RPMI7951 (cell line): ENCODE data around the gene ZNF581. TPM values are rescaled to one million over a fixed set of nuclear protein-coding genes. Genes with fewer than 3 reads are reported as not detected.

Source experiments
- DNase-seq: peaks from one replicate; pipeline ENCODE4 v3.0.0-alpha.2; 2012; ENCODE audit warnings: low read depth
- total RNA-seq: library from RNA; depleted of rRNA; stranded (reverse); fragments of >200 nt; shearing (Covaris generic); gene quantifications from 2 replicates; pipeline ENCODE4 v1.2.3, GENCODE V29; 2014

The ZNF581 gene
- total RNA-seq, 1 experiment from 2014 or later = 13.7 TPM

DNA sequence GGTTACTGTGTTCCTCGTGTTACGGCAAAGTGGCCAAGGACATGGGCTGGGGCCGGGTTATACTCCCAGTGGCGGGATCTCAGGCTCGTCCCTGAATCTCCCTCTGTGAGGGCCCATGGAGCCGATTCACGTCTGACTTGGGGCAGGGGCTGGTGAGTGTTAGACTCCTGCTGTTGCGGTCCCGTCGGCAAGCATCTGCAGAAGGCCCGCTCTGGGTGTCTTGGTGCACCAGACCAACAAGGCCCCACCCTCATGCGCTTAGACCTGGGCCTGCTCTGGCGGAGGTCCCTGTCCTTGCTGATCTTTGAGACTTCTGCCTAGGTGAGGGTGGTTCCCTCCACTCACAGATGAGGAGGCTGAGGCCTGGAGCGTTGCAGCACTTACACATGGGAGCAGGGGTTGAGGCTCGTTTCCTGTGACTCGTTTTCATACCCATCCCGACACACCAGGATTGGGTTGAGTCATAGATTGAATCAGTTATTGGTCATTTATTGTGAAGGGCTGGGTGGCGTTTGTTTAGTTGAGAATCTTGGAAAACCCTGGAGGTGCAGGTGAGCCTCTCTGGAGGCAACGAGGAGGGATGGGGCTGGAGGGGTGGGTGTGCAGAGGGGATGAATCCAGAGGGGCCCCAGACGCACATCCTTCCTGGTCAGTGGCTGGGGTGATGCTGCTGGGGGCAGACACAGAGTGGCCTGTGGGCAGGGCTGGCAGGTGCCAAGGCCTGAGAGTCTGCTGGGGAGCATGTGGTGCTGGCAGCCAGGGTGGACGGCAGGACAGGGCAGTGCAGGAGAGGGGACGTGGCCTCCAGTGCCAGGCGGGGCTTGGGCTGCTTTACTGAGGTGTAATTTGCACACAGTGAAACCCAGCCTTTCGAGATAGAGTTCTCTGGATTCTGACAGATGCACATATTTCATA is 36.2 kb downstream of the ZNF581 start:
- DNase-seq = no peak

DNA sequence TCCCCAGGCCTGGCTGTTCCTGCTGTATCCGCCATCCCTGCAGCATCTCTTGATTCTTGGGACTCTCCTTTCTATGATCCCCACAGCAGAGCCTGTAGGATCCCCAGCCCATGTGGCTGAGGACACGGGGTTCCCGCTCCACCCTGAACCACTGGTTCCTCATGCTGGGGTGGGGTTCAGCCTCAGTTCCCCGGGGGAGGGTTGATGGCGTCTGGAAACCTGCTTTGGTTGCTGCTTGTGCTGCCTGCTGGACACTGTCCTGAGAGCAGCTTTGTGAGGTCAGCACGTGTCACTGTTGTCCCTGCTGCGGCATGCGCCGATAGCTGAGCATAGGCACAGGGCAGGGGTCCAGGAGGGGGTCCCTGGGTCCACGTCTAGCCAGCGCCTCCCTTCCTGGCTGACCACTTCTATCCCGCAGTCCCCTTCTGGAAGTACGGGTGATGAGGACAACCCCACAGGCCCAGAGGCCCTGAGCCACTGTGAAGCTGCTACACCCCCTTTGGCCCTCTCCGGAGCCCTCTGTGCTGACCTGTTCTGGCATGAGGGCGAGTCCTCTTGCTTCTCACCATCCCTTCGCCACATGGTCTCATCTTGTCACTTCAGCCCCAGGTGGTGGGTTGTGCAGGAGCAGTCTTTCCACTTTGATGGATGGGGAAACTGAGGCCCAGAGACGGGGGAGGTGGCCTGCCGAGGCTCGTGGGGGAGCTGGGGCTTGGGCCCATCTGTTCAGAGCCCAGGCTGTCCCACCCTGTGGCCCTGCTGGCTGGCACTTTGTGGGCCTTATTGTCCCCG is 37.1 kb downstream of the ZNF581 start:
- no peak for DNase-seq

DNA sequence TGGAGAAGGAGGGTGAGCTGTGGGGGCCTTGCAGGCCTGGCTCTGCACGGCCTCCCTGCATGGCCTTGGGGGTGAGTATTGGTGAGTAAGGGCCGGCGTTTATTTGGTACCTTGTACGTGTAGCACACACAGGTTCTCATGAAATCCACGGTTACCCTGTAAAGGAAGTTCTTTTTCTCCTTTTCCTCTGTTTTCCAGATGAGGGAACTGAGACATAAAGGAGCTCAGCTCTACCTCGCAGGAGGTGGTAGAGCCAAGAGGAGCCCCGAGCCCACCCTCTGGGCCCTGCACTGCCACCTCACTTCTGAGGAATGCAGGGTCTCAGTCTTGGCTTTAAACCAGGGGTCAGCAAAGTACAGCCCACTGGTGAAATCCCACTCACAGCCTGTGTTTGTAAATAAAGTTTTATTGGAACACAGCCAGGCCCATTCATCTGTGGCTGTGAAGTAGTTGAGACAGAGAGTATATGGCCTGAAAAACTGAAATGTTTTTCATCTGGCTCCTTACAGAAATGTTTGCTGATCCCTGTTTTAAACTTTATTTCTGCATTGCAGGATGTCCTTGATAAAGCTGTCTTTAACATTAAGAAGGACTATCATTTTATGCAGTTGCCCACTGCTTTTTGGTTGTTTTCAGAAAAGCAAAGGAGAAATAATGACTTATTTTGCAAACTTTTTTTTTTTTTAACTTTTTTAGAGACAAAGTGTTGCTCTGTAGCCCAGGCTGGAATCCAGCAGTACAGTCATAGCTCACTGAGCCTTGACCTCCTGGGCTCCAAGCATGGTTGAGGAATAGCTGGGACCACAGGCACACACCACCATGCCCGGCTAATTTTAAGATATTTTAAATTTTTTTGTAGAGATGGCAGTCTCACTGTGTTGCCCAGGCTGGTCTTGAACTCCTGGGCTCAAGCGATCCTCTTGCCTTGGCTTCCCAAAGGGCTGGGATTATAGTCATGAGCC is 38.0 kb downstream of the ZNF581 start:
- no peak for DNase-seq

DNA sequence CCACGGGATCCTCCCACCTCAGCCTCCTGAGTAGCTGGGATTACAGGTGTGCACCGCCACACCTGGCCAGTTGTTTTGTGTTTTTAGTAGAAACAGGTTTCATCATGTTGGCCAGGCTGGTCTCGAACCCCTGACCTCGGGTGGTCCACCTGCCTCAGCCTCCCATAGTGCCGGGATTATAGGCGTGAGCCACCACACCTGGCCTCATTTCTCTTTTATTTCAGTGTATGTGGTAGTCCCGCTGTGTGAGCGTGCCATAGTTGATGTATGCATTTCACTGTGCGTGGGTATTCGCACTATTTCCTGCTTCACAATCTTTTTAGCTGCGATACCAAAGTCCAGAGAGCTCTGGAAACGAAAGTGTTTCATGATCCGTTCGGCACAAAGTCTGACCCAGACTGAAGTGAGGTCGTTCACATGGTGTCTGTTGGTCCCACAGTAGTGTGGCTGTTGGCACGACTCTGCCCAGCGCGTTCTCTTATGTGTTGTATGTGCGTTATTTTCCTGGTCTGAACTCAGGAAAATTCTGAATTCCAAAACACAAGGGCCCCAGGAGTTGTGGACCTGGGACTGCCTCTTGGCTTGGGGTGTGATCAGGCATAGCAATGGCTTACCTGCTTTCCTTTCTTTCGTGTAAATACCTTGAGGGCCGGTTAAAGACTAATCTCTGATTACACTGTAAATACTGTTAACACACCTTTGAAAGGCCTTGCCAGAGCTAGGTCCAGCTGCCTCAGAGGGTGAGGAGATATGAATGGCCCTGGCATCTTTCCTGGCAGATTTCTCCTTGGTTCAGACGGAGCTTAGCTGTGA is 40.2 kb downstream of the ZNF581 start:
- no peak for DNase-seq

DNA sequence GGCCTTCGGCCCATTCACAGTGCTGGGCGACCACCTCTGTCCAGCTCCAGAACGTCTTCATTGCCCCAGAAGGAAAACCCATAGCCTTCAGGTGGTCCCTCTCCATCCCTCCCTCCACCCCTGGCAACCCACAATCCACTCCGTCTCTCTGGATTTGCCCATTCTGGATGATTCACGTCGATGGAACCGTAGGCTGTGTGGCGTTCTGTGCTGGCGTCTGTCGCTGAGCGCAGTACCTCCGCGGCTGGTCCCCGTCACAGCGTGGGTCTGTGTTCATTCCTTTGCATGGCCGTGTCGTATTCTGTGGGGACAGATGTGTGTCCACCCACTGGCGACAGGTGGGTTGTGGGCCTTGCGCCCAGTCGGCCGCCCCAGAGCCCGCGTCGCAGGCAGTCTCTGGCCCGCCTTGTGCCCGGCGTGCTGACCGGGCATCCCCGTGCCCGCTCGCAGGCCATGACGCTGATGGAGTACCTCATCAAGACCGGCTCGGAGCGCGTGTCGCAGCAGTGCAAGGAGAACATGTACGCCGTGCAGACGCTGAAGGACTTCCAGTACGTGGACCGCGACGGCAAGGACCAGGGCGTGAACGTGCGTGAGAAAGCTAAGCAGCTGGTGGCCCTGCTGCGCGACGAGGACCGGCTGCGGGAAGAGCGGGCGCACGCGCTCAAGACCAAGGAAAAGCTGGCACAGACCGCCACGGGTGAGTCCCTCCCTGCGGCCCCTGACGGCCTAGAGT is 41.7 kb downstream of the ZNF581 start:
- no peak for DNase-seq

DNA sequence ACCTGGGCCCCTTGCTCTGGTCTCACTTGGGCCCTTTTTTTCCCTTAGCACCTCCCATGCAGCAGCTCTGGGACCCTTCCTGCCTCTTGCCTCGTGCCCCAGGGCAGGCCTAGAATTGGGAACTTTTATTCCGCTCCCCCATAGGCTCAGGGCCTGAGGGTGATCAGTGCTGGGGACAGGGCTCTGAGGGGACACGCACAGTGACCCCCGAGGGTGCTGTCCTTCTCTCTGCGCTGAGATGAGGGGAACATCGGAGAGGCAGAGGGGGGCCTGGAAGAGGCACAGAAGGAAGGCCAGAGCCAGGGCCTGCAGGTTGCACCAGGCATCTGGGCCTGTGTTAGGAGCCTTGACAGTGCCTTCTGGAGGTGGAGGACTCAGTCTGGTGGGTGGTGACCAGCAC is 42.3 kb downstream of the ZNF581 start:
- DNase-seq = no peak

DNA sequence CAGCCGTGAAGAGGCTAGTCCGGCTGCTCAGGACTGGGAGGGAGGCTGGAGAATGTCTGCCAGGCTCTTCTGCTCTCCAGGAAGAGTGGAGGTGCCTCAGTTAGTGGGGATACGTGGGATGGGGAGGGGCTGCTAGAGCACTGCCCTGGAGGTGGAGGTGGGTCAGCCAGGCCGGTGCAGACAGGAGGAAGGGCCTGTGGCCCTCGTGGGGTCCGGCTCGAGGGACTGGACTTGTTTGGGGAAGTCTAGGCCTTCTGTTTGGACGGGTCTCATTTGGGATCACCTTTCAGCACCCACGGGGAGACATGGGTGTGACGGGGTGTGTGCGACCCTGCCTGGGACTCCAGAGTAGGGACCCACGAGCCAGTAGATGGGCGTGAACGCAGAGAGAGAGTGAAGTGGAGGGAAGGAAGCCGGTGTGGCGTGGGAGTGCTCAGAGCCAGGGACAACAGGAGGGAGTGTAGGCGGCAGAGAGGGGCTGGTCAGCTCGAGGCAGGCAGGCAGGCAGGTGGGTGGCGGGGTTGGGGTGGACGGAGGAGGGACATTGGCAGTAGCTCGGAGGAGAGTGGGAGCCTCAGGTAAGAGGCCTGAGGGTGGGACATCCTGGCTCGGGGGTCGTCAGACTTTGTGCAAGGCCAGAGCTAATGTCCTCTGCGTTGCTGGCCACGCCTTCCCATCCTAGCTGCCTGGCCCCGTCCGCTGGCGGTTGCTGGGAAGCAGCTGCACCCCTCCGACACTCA is 43.0 kb downstream of the ZNF581 start:
- DNase-seq = no peak

DNA sequence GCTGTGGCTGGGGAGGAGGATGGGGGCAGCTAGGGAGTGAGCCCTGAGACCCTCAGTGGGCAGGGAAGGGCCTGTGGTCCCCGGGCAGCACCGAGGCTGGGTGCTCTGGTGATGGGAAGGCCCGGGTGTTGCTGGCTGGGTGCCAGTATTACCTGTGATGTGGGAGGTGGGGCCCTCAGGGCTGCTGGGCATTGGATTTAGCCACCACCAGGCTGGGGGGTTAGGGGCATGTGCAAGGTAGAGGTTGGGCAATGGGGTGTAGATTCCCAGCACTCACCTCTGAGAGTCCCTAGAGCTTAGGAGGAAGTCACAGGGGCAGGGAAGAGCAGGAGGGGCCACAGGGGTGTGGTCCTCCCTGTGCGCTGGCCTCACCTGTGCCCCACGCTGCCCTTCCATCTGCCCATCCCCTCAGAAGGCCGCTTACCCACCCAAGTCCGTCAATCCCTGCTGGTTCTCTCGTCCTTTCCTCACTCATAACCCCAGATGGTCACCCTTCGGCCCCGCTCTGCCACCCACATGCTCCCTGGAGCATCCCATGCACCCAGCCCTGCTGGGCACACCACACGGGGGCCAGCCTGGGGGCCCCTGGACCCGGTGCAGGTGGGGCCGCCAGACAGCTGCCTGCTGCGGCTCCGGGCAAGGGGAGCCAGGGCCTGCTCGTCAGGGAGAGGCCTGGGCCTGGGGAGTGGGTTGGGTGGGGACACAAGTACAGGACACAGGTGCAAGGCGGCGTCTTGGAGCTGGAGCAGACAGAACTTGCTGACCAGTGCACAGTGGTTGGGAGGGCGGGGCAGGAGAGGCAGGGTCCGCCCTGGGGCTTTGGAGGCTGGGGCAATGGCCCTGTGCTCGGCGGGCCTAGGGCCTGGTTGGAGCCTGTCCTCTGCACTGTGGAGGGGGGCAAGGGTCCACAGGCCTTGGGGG is 44.1 kb downstream of the ZNF581 start:
- no peak for DNase-seq

DNA sequence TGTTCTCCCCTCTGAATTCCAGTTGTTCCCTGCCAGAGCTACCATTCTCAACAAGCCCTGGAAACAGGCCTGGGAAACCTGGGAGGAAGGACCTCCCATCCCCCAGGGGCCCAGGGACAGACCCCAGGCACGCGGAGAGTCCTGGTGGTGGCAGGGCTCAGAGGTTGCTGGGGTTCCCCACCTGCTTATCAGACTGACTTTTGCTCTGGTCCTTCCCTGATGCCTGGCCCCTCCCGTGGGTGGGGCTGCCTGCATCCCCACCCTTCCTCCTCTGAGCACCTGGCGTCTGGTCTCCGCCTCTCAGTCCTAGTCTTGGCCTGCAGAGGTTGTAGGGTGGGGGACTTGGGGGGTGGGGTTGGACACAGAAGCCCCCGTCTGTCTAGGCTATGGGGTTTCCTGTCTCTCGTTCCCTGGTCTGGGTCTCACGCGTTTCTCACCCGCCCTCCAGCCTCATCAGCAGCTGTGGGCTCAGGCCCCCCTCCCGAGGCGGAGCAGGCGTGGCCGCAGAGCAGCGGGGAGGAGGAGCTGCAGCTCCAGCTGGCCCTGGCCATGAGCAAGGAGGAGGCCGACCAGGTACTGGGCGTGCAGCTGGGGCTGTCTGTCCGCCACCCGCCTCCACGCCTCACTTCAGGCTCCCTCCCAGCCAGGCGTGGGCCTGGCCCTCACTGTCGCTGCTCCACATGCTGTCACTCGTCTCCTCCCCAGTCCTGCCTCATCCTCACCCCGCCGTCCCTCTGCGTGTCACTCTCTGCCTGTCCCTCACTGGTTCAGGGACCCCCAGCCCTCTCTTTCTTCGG is 45.2 kb downstream of the ZNF581 start:
- DNase-seq = no peak

DNA sequence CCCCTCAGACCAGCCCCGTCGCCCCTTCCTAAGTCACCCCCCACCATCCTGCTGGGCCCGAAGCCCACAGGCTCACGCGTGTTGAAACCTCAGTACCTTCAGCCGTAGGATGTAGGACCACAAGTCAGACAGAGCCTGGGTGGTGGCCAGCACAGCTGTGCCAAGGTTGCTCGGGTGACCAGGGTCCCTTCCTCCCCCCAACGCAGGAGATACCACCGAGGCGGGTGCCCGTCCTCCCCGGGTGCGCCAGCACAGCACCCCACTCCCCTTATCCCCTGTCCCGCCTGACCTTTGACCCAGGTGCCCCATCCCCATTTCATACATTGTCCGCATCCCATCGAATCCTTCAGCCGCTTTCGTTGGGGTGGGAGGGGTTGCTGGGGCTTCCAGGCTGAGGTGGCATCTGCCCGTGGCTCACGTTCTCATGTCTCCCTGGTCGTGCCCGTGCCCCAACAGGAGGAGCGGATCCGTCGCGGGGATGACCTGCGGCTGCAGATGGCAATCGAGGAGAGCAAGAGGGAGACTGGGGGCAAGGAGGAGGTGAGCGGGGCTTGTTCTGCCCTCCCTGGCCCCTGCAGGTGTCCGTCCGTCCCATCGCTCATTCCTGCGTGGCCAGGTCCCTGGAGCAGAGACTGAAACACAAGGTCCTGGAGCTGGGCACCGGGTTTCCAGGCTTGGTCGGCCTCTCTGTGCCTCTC is 46.1 kb downstream of the ZNF581 start:
- no peak for DNase-seq

DNA sequence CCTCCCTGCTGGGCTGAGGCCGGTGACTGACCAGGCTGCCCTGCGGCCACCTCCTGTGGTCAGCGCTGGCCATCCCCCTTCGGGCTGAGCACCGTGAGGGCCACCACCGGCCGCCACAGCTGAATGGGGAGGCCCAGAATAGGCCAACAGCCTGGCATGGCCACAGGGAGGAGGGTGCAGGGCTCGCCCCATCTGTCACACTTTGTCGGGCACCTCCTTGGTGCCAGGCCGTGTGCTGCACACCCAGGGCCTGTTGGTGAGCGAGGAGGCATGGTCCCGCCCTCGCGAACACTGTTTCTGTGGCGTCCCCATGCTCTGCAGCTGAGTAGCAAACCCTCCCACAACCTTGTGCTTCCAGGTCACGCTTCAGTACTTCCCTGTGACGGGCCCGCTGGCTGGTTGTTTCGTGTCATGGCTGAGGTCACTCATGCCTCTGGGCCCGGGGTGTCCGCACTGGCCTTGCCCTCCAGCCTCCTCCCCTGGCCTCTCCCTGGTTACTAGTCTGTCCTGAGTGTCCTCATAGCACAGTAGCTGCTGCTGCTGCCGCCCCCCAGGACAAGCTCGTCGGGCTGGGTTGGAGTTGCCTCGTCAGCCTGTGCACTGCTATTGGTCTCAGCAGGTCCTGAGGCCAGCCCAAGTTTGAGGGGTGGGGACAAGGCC is 46.8 kb downstream of the ZNF581 start:
- DNase-seq = no peak

DNA sequence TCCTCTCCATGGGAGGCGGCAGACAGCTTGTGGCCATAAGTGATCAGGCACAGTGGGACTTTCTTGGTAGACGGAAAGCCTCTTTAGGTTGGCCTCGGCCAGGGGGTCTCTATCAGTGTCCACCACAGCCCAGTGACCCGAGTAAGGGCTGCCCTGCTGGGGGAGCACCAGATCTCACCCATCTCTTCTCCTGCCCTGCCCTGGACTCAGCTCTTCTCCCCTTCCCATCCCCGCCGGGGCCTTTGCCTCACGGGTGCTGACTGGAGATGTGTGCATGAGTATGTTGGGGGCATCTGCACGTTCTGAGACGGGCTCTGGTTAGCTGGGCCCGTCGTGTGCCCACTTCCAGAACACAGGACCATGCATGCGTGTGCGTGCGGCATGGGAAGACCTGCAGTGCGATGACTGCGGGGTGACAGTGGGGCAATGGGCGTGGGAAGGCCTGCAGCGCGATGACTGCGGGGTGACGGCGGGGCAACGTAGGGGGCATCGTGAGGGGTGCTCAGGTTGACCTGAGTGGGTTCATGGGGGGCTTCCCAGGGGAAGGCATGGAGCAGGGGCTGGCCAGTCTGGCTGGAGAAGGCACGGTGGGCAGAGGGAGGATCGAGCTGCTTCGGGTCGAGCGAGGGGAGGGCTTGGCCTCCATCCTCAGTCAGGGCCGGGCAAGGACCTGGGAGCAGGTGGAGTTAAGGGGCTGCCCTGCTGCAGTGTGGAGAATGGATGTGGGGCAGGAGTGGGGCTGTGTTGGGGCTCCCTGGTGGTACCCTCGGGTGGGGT is 47.5 kb downstream of the ZNF581 start:
- no peak for DNase-seq

DNA sequence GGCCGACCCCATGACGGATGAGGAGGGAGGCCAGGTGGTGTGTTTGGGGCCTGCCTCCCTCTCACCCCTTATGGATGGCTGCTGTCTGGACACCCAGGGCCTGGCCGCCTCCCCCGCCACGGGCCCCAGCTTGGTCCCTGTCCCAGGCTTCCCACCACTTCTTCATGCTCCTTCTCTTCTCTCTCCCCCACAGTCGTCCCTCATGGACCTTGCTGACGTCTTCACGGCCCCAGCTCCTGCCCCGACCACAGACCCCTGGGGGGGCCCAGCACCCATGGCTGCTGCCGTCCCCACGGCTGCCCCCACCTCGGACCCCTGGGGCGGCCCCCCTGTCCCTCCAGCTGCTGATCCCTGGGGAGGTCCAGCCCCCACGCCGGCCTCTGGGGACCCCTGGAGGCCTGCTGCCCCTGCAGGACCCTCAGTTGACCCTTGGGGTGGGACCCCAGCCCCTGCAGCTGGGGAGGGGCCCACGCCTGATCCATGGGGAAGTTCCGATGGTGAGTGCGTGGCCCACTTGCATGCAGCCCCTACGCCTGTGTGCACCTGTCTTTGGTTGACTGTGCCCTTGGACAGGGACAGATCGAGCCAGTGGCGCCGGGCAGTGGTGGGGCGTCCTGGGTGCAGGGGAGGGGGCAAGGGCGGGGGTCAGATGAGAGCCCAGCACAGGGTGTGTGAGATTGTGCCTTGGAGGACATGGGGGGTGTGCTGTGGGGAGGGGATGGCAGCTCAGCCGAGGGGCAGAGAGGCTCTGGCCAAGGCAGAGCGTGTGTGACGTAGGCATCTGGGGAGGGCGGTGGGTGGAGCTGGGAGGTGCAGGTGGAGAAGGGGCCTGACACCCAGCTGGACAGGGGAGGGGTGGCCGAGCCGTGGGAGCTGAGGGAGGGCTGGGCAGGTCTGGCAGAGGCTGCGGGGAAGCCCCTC is 48.4 kb downstream of the ZNF581 start:
- DNase-seq = no peak

DNA sequence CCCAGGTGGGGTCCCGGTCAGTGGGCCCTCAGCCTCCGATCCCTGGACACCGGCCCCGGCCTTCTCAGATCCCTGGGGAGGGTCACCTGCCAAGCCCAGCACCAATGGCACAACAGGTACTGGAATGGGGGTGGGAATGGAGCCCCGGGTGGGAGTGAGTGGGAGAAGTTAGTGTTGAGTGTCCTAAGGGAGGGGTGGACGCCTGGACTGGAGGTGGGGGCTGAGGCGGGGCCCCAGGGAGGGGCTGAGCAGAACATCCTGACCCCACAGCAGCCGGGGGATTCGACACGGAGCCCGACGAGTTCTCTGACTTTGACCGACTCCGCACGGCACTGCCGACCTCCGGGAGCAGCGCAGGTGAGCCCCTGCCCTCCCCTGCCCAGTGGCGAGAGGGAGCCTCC is 49.2 kb downstream of the ZNF581 start:
- no peak for DNase-seq
